ENCODE measurements around the gene FTCDNL1.

Gene FTCDNL1

GRCh38 chr2:199861132-199861774 is 10.3 kb upstream of the FTCDNL1 start:
- no peak overlapping the region for H3K4me3 ChIP-seq (ENCODE audit: low read length)
- TF ChIP-seq, protein P1, sequence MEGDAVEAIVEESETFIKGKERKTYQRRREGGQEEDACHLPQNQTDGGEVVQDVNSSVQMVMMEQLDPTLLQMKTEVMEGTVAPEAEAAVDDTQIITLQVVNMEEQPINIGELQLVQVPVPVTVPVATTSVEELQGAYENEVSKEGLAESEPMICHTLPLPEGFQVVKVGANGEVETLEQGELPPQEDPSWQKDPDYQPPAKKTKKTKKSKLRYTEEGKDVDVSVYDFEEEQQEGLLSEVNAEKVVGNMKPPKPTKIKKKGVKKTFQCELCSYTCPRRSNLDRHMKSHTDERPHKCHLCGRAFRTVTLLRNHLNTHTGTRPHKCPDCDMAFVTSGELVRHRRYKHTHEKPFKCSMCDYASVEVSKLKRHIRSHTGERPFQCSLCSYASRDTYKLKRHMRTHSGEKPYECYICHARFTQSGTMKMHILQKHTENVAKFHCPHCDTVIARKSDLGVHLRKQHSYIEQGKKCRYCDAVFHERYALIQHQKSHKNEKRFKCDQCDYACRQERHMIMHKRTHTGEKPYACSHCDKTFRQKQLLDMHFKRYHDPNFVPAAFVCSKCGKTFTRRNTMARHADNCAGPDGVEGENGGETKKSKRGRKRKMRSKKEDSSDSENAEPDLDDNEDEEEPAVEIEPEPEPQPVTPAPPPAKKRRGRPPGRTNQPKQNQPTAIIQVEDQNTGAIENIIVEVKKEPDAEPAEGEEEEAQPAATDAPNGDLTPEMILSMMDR (conservative IDR thresholded peaks at IDR 0.05; ENCODE audit: low read depth, low read length) = peak; percentile 62
- DNase-seq (ENCODE audit: low read depth) = no peak

DNA sequence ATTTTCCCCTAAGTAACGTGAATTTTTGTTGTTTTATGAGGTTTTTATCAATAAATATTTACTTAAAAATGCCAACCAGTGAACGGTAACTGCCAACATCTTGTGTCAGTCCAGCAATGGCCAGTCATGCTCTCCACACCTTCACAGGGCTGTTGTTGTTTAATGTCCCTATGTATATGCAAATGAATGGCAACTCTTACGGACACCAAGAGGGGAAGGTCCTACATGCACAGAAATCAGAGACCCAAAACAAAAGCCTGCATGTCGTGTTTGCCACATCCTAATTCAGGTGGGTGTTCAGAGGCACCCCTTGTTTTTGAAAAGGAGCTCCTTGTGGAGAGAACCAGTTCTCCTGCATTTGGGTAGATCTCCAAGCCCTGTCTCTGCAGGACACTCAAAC is 4.8 kb upstream of the FTCDNL1 start:
- H3K4me3 ChIP-seq (ENCODE audit: low read length) = no peak overlapping the region
- TF ChIP-seq, protein P1 (conservative IDR thresholded peaks at IDR 0.05; ENCODE audit: low read depth, low read length) = no peak
- no peak for DNase-seq (ENCODE audit: low read depth)

- DNase-seq (ENCODE audit: low read depth) = peak; percentile 68
- TF ChIP-seq, protein P1 (conservative IDR thresholded peaks at IDR 0.05; ENCODE audit: low read depth, low read length) = no peak
- no peak overlapping the region for H3K4me3 ChIP-seq (ENCODE audit: low read length)
Measured at GRCh38 chr2:199851883-199852282, 891 bp upstream of the FTCDNL1 start.

GRCh38 chr2:199851501-199851810 is 464 bp upstream of the FTCDNL1 start:
- H3K4me3 ChIP-seq (ENCODE audit: low read length) = peak overlapping the region; percentile 63
- TF ChIP-seq, protein P1 (conservative IDR thresholded peaks at IDR 0.05; ENCODE audit: low read depth, low read length) = no peak
- no peak for DNase-seq (ENCODE audit: low read depth)

DNA sequence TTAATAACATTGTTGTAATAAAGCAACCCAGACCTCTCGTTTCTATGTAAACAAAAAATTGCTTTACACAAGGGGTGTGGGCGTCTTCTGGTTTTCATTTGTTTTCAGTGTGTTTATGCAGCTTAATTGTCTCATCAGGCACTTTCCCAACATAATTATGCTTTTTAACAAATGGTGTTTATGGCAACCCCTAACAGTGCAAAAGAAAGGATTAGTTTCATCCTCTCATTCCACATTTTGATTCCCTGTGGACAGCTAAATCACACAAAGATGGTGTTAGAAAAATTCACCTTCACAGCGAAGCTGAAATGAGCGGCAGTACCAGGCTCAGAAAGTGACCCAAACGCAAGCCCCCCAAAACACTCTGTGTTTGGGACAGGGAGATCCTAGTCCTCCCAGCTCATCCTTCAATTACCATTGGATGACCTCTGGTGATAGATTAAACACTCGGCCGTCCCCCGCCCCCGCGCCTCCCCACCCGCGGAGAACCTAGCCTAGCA is 724 bp downstream of the FTCDNL1 start:
- DNase-seq (ENCODE audit: low read depth) = no peak
- TF ChIP-seq, protein P1 (conservative IDR thresholded peaks at IDR 0.05; ENCODE audit: low read depth, low read length) = no peak
- H3K4me3 ChIP-seq (ENCODE audit: low read length) = peak overlapping the region; percentile 63

DNA sequence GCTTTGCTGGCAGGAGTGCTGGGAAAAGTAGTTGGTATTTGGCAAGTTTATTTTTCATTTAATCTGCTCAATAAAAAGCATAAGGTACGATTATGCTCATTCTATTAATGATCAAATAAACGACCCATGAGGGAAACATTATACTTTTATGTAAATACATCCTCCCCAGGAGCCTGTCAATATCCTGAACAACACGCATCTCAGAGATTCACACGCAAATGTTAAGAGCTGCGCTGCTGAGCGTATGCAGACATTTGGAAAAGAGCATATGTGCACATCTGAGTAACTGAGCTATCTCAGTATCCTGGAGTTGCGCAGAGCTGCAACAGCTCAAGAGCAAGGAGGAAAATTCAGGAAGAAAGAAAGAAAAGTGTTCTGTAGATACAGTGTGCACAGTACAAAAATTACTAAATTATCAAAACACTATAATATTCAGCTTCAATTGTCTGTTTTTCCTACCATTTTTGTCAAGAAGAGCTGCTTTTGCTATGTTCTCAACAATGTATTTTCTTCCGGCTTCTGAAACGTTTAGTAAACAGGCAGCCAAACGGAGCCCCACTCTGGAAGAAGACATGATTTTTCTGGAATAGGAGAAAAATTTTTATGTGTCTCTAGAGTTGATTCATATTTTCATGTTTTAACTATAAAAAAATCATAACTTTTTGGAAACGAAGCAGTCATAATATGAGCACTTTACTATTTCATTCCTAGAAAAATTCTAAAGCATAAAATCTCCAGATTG is 2.4 kb downstream of the FTCDNL1 start:
- TF ChIP-seq, protein P1 (conservative IDR thresholded peaks at IDR 0.05; ENCODE audit: low read depth, low read length) = no peak
- DNase-seq (ENCODE audit: low read depth) = no peak
- H3K4me3 ChIP-seq (ENCODE audit: low read length) = no peak overlapping the region

Measured in retinal pigment epithelial cell (primary cell).